Stimulated activated CD4-positive, alpha-beta T cell treated with anti-CD3 and anti-CD28 coated beads, Interleukin-1b, Interleukin-23, amount 100 ng/mL, for 48 hours (primary cell): Measurements from ENCODE around the gene UPK3BL2.
"Not testable (repeated sequence)": the region's sequence is repeated elsewhere in the genome, so short reads cannot be mapped to it uniquely, and the experiment has no call there.

Experiments
- DNase-seq: peaks from one replicate; pipeline ENCODE4 v3.0.0-alpha.2; 2020

Gene UPK3BL2

GRCh38 chr7:102527822-102528793 is 15.4 kb downstream of the UPK3BL2 start:
- DNase-seq, result not testable (repeated sequence)

DNA sequence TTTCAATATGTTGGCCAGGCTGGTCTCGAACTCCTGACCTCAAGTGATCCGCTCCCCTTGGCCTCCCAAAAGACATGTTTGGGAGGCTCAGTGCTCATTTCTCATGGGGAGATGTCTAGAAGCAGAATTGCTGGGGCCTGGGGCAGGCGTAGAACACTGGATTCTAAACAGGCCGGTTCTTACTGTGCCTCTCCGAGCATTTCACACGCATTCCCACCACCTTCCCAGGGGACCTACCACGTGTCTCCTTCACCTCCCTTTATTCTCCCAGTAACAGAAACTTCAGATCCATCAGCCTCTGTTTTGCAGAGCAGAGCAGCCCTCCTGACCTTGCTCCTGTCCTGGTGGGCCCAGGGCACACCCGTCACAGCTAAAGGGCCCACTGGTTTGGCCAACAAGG is 16.3 kb downstream of the UPK3BL2 start:
- not testable (repeated sequence) for DNase-seq

- not testable (repeated sequence) for DNase-seq
Measured at GRCh38 chr7:102524803-102525202, 18.7 kb downstream of the UPK3BL2 start.

DNA sequence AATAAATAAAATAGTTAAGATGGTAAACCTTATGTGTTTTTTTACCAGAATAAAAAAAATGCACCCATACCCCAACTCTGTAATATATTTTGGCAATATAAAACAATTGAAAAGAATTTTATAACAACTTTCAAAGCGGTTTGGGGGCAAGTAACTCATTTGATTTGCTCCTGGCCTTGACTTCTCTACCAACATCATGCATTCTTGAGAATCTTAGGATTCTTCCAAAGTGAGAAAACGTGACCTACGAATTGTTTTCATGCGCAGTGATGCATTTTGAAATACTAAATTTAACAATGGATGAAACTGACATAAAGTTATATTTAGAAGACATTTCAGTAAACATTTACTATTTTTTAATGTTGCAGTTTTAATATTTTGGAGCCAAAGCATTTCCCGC is 22.7 kb downstream of the UPK3BL2 start:
- not testable (repeated sequence) for DNase-seq

DNA sequence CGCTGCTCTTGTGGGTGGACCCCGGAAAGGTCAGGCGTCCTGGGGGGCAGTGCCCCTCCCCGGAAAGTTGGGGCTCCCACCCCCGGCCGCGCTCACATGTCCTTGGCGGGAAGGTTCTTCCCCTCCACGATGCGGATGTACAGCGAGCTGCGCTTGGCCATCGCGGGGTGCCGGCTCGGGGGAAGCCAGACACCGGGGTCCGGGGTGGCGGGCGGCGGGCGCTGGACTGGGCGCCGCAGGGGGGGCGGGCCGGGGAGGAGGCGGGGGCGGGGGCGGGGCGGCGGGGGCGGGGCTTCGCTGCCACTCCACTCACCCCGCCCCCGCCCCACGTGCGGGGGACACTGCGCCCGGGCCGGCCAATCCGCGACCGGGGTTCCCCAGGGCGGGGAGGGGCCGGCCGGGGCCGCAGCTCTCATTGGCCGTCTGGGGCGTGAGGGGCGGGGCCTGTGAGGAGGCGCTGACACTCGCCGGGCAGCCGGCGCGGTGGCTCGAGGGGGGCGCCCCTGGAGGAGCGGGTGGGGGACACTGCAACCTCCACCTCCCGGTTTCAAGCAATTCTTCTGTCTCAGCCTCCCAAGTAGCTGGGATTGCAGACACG is 25.8 kb downstream of the UPK3BL2 start, which contains the start of gene RASA4B:
Gene RASA4B, minus strand, starts transcription at position 228 of the 598 bp plus-strand sequence. Its CDS starts 67 bp downstream, at position 161.
- not testable (repeated sequence) for DNase-seq

DNA sequence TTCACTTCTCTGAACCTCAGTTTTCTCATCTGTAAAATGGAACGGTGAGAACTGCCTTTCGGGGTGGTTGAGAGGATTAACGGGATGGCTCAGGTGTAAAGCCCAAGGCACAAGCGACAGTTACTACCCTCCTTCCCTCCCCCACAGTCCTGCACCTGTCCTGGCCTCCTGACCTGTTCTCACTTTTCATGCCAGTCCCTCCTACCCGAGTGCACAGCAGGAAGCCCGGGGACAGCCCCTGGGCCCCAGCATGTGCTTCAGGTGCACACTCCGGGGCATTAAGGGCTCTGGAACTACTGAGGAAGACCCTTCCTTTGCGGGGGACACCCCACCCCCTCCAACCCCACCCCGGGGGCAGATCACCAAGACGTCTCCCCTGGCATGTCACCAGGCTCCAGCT is 26.5 kb downstream of the UPK3BL2 start:
- not testable (repeated sequence) for DNase-seq

- DNase-seq, result not testable (repeated sequence)
Measured at GRCh38 chr7:102515889-102516288, 27.6 kb downstream of the UPK3BL2 start.

- not testable (repeated sequence) for DNase-seq
Measured at GRCh38 chr7:102514881-102515721, 28.4 kb downstream of the UPK3BL2 start.

DNA sequence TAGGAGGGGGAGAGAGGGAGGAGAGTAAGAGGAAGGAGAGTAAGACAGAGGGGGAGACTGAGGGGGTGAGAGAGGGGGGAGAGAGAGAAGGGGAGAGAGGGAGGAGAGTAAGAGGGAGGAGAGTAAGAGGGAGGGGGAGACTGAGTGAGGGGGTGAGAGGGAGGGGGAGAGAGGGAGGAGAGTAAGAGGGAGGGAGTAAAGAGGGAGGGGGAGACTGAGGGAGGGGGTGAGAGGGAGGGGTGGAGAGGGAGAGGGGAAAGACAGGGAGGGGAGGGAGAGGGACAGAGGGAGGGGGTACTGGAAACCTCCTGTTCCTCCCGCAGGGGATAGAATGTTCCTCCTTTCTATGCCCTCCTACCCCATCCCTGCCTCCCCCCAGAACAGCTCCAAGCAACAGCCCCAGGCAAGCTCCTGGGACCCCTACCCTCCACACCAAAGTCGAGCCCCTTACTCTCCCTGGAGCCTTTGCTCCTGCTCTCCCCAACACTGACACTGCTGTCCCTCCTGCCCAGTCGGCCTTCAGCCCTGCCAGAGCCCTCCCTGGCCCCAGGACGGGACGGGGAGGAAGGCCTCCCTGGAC is 30.8 kb downstream of the UPK3BL2 start:
- peak; percentile 1 for DNase-seq

DNA sequence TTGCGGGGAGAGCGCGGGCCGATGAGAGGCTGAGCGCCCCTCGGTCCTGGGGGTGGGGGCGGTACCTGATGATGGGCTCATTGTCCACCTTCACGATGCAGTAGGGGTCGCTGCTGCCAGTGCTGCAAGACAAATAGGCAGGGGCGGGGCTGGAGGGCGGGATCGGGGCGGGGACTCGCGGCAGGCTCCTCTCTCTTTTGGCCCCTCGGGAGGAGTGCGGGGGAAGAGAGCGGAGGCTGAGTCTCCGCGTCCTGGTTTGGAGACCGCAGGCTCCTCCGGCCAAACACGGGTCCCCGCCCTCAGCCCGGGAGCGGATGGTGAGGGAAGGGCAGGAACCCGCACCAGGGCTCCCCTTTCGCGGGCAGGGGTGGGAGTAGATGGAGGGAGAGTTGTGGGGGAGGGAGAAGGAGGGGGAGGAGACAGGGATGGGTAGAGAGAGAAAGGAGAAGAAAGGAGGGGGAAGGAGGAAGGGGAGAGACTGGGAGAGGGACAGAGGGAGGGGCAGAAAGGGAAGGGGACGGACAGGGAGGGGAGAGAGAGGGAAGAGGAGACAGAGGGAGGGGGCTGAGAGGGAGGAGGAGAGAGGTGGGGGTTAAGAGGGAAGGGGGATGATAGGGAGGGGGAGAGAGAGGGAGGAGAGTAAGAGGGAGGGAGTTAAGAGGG is 31.5 kb downstream of the UPK3BL2 start:
- not testable (repeated sequence) for DNase-seq

GRCh38 chr7:102510575-102510974 is 32.9 kb downstream of the UPK3BL2 start:
- not testable (repeated sequence) for DNase-seq

- not testable (repeated sequence) for DNase-seq
Measured at GRCh38 chr7:102507410-102508088, 35.9 kb downstream of the UPK3BL2 start.

DNA sequence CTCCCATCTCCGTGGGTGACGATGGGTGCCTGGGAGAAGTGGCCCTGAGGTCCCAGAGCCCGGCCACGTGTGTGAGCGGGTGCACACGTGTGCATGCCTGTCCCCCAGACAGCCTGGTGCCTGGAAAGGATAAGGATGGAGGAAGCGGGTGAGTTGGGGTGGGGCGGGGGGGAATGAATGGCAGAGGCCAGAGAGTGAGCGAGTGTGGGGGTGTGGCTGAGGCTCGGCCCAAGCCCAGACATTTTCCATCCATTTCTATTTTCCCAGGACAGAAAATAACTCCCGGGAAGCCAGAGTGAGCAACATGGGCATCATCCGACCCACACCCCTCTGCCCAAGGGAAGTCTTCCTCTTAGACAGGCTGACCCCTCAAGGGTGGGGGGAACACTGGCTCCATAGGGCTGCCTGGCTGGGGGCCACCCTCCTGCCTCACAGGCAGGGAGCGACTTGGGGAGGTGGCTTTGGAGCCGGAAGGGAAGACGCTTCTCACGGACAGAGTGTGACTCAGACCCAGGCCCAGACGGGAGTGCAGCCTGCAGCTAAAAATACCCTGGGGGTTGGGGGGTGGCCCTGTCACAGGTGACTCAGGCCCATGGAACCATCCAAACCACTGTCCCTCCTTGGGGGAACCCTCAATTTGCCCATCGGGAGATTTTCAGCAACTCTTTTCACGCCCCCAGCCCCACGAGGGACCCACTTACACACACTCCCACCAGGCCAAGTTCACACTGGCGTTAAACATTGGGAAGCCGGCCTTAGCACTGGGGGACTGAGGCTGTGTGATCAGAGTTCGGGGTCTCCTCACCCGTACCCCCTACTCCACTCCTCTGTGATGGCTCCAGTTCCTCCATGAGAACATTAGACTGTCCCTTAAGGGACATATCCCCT is 38.0 kb downstream of the UPK3BL2 start:
- not testable (repeated sequence) for DNase-seq

- DNase-seq, result not testable (repeated sequence)
Measured at GRCh38 chr7:102503141-102503540, 40.4 kb downstream of the UPK3BL2 start.

DNA sequence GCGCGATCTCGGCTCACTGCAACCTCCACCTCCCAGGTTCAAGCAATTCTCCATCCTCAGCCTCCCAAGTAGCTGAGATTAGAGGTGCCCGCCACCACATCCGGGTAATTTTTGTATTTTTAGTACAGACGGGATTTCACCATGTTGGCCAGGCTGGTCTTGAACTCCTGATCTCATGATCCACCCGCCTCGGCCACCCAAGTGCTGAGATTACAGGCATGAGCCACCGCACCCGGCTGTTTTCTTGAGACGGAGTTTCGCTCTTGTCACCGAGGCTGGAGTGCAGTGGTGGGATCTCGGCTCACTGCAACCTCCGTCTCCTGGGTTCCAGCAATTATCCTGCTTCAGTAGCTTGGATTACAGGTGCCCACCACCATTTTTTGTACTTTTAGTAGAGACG is 45.2 kb downstream of the UPK3BL2 start:
- DNase-seq, result not testable (repeated sequence)

DNA sequence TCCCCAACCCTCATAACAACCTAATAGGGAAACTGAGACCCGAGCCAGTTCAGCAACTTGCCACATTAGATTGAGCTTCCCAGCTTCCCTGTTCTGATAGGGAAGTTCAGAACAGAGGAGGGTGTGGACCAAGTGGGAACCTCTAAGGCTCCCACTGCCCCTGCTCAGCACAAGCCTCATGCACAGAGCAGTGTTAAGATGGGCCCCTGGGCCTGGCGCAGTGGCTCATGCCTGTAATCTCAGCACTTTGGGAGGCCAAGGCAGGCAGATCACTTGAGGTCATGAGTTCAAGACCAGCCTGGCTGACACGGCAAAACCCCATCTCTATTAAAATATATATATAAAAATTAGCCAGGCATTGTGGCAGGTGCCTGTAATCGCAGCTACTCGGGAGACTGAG is 46.2 kb downstream of the UPK3BL2 start:
- DNase-seq, result not testable (repeated sequence)

GRCh38 chr7:102496861-102497260 is 46.6 kb downstream of the UPK3BL2 start:
- DNase-seq, result not testable (repeated sequence)

- not testable (repeated sequence) for DNase-seq
Measured at GRCh38 chr7:102494473-102495149, 48.9 kb downstream of the UPK3BL2 start.

DNA sequence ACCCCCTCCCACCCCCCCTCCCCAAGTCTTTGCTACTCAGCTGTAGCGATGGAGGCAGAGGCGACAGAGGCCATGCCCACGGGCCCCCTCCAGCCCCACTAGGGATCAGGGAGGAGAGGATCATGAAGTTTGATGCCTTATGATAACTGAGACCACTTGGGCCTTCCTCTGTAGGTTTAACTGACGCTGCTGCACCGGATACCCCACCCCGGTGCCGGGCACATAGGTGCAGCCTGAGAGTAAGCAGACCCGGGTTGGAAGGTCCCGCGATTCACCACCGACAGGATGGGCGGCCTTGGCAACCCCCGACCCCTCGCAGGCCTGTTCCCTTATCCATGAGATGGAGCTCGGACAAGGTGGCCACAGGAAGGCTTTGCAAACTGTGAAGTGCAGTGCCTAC is 49.5 kb downstream of the UPK3BL2 start:
- not testable (repeated sequence) for DNase-seq
